Globus pallidus (tissue), 1 donor: ENCODE measurements around the gene TENT5C.
A peak's percentile ranks its signal among the peaks of the same experiment; 100 is the strongest.

Experiments
- DNase-seq: peaks from one replicate; pipeline ENCODE4 v3.0.0-alpha.2; 2015; ENCODE audit warnings: low spot score

TENT5C gene

DNA sequence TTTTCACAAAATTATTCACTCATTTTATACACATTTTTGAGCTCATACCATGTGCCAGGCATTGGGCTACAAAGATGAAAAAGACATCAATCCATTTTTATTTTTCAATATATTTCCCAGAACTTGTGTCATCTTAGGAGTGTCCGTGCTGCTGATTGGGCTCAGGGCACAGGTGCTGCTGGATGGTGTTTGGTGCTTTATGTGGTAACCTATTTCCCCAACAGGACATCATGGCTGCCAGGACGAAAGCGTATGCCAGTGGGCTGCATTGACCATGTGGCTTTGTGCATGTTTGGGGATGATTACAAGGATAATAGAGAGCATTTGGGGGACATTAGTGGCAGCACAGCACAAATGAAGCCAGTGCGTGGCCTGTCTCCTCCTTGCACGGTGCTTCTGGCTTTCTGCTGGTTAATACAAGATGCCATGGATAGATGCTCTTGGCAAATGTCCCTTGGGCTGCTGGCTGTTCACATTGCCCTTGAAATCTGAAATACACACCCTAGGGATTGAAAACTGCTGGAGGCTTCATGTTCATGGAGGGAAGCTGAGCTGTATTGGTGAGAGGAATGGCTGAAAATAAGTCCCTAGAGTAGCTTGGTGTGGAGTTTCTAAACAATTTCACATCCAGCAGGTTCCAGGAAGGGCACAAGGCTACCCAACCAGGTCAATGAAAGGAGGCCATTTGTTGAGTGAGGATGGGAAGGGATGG lies 52.3 kb downstream of the TENT5C start:
- DNase-seq: no peak

DNA sequence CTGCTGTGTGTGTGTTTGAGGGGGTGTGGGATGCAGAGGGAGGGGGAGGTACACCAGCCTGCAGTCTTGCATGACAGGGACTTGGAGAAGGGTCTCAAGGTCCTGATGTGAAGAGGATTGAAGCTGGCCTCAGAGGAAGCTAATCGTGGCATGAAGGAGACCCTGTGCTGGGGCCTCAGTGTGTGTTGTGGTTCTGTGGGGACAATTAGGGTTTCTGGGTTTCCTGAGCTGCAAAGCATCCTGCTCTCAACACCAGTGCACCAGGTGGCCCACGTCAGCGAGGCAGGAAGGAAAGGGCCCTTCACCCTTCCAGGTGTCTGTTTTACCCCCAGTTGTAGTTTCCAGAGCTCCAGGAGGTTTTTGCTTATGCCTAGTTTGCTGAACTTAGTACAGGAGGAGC lies 52.8 kb downstream of the TENT5C start:
- no peak for DNase-seq

DNA sequence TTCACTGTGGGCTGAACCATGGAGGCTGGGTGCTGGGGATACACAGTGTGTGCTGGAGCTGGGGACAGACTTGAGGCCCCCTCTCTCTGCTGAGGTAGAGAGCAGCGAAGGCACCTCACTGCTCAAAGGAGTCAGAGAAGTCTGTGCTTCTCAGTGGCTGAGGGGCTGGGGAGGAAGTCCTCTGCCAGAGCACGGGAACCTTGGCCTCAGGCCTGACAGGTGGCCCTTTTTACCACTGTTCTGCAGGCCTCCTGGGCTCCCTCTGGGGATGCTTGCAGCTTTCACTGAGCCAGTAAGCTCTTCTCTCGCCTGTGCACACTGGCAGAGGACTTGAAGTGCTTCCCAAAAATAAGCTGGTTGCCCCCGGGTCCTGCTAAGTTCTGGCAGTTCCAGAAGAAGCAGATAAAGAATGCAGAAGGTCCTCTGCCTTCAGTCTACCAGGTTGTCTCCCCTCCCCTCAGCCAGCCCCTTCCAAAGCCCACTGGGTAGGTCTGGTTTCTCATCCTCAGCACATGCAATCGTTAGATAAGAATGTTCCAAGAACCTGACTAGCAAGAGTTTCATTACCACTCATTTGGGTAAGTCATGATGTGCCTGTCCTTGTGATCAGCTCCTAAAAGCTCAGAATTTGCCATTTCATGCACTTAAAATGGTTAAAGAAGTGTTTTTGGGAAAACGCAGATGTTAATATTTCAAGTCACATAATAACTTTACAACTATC lies 53.9 kb downstream of the TENT5C start:
- DNase-seq: no peak

DNA sequence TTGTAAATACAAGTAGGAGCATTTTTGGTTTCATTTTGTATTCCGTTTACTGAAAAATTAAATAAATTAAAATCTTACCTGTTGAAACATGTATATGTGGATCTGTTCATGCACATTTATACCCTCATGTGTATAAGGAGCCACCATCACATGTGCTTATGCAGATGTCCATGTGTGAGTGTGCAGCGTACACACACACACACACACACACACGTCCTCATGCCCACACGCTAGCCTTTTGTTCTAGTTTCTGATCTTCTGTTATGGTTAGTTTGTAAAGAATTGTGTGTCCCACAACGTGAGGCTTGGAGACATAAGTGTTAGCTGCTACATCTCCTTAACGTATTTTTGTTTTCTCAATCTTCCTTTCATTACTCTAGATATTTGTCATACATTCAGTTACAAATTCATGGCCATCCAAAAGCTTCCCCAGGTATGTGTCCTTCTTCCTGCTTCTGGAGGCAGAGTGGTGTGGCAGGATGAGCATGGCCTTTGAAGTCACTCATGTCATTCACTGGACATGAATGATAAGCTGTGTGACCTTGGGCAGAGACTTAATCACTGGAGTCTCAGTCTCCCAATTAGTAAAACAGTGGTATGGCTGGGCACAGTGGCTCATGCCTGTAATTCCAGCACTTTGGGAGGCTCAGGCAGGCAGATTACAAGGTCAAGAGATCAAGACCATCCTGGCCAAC lies 54.6 kb downstream of the TENT5C start:
- DNase-seq: no peak

DNA sequence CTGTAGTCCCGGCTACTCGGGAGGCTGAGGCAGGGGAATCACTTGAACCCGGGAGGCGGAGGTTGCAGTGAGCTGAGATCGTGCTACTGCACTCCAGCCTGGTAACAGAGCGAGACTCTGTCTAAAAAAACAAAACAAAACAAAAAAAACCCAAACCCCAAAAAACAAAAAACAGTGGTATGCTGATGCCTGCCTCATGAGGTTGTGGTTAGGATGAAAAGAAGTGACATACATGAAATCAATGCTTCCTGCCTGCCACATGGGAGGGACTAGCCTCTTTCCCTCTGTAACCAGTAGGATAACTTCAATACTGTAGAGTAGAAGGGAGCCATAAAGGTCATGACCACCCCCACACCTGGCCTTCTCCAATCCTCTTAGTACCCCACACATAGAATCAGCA lies 55.2 kb downstream of the TENT5C start:
- no peak for DNase-seq

DNA sequence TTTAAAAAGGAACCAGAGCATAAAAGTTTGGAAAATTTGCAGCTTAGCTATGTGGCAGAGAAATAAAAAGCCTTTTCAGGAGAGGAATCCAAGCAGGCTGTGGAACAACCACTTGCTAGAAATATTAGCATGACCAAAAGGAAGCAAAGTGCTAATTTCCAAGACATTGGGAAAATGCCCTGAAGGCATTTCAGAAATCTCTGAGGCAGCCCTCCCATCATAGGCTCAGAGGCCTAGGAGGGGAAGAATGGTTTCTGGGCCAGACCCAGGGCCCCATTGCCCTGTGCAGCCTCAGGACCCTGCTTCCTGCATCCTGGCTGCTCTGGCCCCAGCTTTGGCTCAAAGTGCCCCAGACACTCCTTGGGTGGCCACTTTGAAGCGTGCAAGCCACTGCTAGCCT lies 56.8 kb downstream of the TENT5C start:
- no peak for DNase-seq

DNA sequence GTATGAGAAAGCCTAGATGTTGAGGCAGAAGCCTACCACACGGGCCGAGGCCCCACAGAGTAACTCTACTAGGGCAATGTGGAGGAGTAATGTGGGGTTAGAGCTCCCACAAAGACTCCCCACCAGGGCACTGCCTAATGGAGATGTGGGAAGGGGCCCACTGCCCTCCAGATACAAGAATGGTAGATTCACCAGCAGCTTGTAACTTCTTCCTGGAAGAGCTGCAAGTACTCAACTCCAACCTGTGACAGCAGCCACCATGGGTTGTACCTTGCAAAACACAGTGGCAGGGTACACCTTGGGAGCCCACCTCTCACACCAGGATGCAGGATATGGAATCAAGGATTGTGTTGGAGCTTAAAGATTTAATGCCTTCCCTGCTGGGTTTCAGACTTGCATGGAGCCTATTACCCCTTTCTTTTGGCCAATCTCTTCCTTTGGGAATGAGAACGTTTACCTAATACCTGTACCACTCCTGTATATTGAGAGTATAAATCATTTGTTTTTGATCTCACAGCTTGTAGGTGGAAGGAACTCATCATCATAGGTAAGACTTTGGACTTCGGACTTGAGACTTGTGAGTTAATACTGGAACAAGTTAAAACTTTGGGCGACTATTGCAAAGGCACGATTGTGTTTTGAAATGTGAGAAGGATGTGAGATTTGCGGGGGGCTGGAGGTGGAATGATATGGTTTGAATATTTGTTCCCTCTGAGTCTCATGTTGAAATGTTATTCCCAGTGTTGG lies 57.5 kb downstream of the TENT5C start:
- no peak for DNase-seq

DNA sequence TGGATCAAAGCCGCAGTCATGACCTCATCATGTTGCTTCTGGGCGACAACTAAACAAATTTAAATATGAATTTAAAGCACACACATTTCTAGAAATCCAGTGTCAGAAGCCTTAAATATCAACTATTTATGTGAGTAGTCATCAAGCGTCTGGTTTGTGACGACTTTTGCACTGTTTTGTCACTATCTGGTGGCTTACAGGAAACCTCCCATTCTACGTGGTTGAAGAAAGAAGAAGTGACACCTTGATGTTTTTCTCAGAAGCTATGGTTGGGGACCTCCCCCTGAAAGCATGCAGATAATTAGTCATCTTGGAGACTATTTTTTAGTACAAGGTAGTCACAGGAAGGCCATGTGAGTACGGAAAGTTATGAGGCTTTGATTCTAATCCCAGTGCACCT lies 58.5 kb downstream of the TENT5C start:
- no peak for DNase-seq

DNA sequence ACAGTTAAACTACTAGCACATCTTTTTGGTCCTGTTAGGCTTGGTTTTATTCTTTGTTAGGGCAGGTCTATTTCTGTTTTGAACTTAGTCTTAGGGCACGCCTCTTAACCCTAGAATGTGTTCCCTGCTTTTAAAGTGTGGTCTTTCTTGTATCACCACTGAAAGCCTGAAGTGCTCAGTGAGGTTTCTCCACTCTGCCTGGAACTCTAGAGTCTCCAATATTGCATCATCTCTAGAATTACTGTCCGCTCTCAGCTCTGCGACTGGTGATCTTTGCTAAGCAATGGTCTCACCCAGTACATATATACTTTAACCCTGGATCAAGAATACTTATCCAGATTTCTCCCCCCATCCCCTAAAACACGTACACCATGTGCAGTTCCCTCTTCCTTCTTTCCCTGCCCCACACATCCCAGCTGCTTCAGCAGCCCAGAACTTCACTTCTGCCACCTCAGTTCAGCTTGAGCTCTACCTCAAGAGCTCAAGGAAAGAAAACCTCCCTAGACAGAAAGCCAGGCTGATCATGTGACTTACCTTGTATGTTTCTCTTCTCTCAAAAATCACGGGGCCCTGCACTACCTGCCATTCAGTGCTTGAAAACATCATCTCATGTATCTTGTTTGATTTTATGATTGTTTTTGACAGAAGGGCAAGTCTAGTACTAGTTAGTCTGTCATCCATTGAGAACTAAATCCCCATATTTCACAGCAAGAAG lies 59.9 kb downstream of the TENT5C start:
- no peak for DNase-seq

DNA sequence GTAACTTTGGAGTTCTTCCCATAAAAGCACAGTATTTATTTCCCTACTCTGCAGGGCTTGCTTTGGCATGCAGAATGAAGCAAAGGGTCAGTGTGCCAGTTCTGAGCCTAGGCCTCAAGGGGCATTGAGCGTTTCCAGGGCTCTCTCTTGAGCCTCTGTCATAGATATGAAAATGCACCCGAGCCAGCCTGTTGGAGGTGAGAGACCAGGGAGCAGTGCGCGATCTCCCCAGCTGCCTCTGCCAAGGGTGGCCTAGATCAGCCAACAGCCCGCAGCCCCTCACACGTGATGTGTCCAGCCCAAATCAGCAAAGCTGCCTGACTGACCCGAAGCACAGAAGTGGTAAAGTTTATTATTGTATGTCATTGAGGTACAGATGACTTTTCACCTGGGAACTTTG lies 63.7 kb downstream of the TENT5C start:
- no peak for DNase-seq

DNA sequence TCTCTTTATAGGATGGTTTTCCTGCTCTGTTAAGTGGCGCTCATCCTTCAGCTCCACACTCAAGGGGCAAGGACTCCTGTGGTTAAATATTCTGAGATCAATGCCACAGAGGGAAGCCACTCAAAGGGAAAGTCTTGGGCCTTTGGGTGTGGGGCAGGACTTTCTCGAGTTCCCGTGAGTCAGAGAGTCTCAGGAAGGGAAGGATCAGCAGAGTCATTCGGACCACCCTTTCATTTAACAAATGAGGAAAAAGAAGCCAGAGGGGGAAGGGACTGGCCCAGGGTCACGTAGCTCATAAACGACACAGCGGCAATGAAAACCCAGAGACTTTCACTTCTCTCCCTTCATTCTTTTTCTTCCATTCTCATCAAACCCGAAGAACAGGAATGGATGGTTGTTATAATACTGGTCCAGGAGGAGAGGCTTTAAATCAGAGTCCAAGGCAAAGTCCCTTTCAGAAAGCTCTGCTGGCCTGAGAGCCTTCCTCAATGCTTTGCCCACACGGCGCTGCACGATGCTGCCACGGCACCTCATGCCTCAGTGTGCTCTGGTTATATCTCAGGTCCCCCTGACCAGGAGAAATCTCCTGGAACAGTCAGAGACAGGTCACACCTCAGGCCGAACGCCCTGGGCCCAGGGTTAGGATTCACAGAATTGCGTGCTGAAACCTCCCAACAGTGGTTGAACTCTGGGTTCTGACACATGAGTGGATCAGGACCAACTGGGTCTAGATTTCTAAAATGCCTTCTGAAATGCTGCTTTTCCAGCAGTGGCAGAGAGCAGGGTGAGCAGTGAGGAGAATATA lies 65.3 kb downstream of the TENT5C start:
- DNase-seq: no peak

DNA sequence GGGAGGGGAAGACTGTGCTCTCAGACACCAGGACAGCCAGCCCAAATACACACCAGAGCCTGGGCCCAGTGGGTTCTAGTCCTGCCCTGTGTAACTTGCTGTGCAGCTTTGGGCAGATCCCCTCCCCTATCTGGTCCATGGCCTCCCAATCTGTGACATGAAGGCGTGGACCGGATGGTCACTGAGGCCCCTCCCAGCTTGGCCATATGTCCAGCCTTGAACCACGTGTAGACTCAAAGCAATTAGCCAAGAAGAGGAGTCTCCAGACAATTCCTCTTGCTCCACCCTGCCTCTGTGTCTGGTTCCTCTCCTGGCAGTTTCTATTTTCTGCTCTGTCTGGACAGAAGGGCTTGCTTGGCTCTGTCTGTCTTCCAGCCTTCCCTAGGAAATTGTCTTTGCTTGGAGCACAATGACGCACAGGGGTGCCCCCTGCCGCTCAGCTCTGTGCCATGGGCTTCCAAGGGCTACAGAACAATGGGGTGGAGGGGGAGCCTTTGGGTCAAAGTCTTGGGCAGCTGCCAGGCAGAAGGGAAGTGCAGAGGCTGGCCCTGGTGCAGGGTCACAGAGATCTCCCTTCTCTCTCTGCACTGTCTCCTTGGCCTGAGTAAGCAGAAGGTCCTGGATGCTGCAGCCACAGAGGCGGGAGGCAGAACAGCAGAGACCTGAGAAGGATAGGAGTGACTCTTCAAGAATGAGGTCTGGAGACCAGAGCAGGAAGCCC lies 66.1 kb downstream of the TENT5C start:
- DNase-seq: peak; percentile 46

DNA sequence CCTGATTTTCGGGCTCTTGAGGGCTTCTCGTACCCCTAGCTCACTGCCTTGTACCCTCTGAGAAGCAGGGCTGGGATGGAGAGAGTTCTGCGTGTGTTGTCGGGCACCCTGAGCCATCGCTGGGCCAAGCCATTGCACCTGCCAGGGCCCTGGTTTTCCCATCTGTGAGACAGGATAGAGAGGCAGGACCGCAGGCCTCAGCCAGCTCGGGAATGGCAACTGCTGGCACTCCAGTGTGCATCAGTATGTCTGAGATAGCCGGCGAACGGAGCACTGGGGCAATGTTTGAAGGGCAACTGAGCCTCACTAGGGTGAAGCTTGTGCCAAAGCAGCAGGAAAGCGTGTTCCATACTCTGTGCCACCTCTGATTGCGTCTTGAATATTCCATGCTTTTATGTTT lies 66.9 kb downstream of the TENT5C start:
- no peak for DNase-seq

DNA sequence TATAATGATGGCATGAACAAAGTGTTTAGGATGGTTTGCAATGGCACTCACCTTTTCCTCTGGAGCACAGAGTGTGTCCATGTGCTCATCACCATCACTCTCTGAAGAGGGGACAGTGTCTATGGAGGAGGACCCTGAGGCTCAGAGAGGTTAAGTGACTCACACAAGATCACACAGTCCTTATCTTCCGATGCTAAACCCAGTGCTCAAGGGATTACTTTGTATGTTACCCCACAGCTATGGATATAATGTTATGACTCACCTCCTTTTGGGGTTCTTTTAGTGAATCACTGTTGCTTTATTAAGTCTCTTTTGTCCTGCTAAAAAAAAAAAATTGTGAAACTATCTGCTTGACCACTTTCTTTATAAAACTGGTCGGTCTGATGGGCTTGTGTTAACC lies 67.6 kb downstream of the TENT5C start:
- DNase-seq: no peak

DNA sequence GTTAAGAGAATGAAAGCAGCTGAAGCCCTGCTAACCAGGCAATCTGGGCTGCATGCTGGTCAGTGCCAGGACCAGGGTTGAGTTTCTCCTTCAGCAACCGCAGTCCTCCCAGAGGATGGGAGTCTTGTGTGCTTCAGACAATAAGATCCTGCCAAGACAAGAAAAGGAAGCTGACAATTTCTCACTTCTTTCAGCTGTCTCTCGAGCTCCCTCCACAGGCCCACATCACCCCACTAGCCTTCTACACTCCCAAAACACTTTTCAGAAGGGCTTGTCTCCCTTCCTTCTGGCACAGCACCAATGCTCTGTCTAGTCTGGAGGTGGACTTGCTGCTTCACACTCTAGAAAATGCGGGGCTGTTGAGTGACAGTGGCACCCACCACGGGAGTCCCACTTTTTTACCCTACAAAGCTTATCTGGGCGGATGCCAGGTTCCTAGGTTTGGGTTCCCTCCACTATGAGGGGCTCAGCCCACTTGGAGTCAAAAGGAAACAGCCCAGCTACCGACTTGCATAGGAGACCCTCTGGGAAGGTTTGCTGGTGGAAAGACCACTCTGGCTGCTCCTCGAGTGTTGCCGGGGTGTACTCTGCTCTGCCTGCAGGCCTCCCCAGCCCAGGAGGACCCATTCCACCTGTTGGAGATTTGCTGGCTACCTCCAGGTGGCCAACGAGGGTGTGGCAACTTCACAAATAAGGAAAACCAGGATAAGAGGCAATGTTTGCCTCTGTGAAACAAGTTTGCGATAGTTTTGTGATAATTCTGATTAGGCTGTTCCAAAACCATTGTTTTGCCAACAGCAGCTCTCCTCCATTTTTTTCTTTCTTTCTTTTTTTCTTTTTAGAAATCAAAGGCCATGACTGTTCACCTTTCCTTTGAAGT lies 68.9 kb downstream of the TENT5C start:
- DNase-seq: no peak

DNA sequence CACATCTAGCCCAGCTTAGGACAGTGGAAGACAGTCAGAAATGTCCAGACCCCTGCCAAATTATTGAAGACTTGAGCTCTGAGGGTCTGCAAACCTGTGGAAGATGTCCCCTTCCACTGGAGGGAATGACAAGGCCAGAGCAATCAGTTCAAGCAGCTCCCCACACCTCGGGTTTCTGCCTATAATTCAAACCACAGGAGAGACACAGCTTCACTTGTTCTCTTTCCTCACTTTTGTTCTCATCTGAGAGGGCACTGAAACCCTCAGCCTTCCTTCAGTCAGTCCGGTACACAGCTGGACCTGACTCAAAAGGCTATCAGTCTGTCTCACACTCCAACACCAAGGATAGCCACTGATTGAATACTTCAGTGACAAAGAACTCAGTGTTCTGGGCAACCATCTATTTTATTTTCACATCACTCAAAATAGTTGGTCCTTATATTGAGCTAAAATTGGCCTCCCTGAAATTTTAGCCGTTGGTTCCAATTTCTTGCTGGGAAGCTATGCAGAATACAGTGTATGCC lies 70.1 kb downstream of the TENT5C start:
- no peak for DNase-seq

DNA sequence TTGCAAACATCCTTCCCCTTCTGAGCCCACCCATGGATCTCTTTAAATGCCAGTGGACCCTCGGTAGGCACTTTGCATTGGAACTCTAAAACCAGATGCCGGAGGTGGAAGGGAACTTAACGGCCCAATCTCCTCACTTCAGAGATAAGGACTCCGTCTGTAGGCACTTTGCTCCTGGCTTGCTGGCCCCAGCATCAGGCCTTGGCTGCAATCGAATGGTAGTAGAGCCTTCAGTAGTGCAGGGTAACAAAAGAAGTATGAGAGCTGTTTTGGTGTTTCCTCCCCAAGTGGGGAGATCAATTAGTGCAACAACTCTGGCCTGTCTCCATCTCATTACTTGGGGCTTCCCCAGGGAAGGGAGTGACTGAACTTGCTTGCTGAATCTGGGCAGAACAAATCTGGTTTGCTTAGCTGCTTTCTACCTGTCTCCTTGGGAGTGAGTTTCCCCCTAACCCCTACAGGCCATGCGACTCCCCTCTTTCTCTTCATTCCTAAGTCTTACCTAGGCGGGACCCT lies 70.8 kb downstream of the TENT5C start:
- no peak for DNase-seq
